Measurements from ENCODE around the gene ZFYVE28.
A peak's percentile ranks its signal among the peaks of the same experiment; 100 is the strongest.
"Not testable (repeated sequence)": the region's sequence is repeated elsewhere in the genome, so short reads cannot be mapped to it uniquely, and the experiment has no call there.

Gene ZFYVE28

GRCh38 chr4:2446656-2447564, 28.5 kb upstream of the ZFYVE28 start:
- FAIRE-seq, result peak; percentile 69
- no peak for DNase-seq (ENCODE audit: low spot score)

- DNase-seq (ENCODE audit: low spot score), result no peak
- FAIRE-seq, result no peak
These were observed 27.1 kb upstream of the ZFYVE28 start for GRCh38 chr4:2445571-2445970.

GRCh38 chr4:2445130-2445529, 26.7 kb upstream of the ZFYVE28 start:
- DNase-seq (ENCODE audit: low spot score) (no peak), FAIRE-seq (no peak)

GRCh38 chr4:2443956-2444740, 25.7 kb upstream of the ZFYVE28 start:
- FAIRE-seq, result no peak
- no peak for DNase-seq (ENCODE audit: low spot score)

GRCh38 chr4:2443061-2443730, 24.8 kb upstream of the ZFYVE28 start:
- FAIRE-seq (no peak), DNase-seq (ENCODE audit: low spot score) (no peak)

GRCh38 chr4:2442175-2442993, 23.9 kb upstream of the ZFYVE28 start:
- FAIRE-seq (no peak), DNase-seq (ENCODE audit: low spot score) (no peak)

GRCh38 chr4:2441393-2442174, 23.1 kb upstream of the ZFYVE28 start:
- DNase-seq (ENCODE audit: low spot score) (peak; percentile 33), FAIRE-seq (no peak)

GRCh38 chr4:2438822-2439718, 20.6 kb upstream of the ZFYVE28 start:
- no peak for FAIRE-seq
- DNase-seq (ENCODE audit: low spot score), result no peak

GRCh38 chr4:2437475-2438215, 19.2 kb upstream of the ZFYVE28 start:
- DNase-seq (ENCODE audit: low spot score) (no peak), FAIRE-seq (no peak)

- DNase-seq (ENCODE audit: low spot score), result no peak
- no peak for FAIRE-seq
These were observed 18.5 kb upstream of the ZFYVE28 start for GRCh38 chr4:2436761-2437474.

- FAIRE-seq, result no peak
- DNase-seq (ENCODE audit: low spot score), result no peak
These were observed 17.9 kb upstream of the ZFYVE28 start for GRCh38 chr4:2436301-2436700.

GRCh38 chr4:2434420-2434819, 16.0 kb upstream of the ZFYVE28 start:
- DNase-seq (ENCODE audit: low spot score), result no peak
- no peak for FAIRE-seq

- FAIRE-seq (no peak), DNase-seq (ENCODE audit: low spot score) (no peak)
These were observed 15.3 kb upstream of the ZFYVE28 start for GRCh38 chr4:2433609-2434350.

GRCh38 chr4:2432991-2433530, 14.6 kb upstream of the ZFYVE28 start:
- no peak for FAIRE-seq

GRCh38 chr4:2432004-2432403, 13.6 kb upstream of the ZFYVE28 start:
- no peak for DNase-seq (ENCODE audit: low spot score)
- FAIRE-seq, result no peak

More at GRCh38 chr4:2432991-2433530, 14.6 kb upstream of the ZFYVE28 start:
- no peak for DNase-seq (ENCODE audit: low spot score)

- not testable (repeated sequence) for DNase-seq (ENCODE audit: low spot score); FAIRE-seq
These were observed 11.7 kb upstream of the ZFYVE28 start for GRCh38 chr4:2429945-2430757.
